ENCODE measurements around the gene WAC. TPM values are rescaled to one million over a fixed set of nuclear protein-coding genes. Genes with fewer than 3 reads are reported as not detected.
A peak's percentile ranks its signal among the peaks of the same experiment; 100 is the strongest.

The WAC gene
- total and polyA plus RNA-seq, 2 of the 13 experiments (the other 11 are each of a cell fraction or from before 2014, with no cell fraction given): 69.1 to 96.2 TPM

DNA sequence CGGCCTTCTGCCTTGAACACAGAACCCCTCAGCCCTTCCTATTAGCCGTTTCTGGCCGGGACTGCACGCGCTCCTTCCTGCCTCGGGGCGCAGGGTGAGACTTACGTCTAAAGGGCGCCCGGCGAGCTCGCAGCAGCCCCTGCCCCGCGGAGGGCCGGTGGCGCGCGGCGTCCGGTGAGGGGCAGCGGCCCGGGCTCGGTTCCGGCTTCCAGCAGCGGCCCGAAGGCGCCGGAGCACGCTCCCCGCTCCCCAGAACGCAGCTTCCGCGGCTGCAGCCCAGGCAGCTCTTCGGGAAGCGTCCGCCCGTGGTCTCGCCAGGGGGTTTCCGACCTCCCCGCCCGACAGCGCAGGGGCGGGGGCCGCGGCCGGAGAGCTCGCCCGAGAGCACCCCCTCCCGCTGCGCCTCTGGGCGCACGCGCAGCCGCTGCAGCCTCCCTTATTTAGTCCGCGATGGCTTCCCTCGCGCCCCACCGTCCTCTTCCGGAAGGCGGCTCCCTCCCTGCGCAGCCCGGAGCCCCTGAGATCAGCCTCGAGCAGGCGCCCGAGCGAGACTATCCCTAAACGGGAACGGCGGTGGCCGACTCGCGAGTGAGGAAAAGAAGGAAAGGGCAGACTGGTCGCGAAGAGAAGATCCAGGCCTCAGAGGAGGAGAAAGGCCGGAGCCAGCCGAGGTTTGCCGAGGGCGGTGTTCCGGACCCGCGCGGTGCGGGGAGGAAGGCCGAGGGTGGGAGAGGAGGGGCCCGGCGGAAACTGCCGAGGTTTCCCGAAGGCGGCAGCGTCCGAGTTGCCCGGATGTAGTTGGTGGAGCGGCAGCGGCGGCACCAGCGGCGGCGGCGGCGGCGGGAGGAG lies at the start of gene WAC (continued):
- TF ChIP-seq, protein P1, sequence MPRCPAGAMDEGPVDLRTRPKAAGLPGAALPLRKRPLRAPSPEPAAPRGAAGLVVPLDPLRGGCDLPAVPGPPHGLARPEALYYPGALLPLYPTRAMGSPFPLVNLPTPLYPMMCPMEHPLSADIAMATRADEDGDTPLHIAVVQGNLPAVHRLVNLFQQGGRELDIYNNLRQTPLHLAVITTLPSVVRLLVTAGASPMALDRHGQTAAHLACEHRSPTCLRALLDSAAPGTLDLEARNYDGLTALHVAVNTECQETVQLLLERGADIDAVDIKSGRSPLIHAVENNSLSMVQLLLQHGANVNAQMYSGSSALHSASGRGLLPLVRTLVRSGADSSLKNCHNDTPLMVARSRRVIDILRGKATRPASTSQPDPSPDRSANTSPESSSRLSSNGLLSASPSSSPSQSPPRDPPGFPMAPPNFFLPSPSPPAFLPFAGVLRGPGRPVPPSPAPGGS (CRISPR knock-in tag; IDR thresholded peaks at IDR 0.05): peak; percentile 88; the same call in 1 of the 2 replicates
- no peak; the same call in 1 of the 2 replicates for TF ChIP-seq TOE1 (CRISPR knock-in tag; IDR thresholded peaks at IDR 0.05)
- TF ChIP-seq MXI1 (IDR thresholded peaks at IDR 0.05; ENCODE audit: borderline replicate concordance, low read depth, low read length): no peak
- TF ChIP-seq ZNF3 (CRISPR knock-in tag; IDR thresholded peaks at IDR 0.05): 0 out of 2 replicates have a peak, but pooled peaks have one; percentile 30
- TF ChIP-seq ZBTB38 (CRISPR knock-in tag; IDR thresholded peaks at IDR 0.05): no peak; the same call in 1 of the 2 replicates
- TF ChIP-seq ZIK1 (CRISPR knock-in tag; IDR thresholded peaks at IDR 0.05; ENCODE audit: borderline replicate concordance, low read depth): no peak; the same call in none of the 2 replicates
- TF ChIP-seq AKAP8 (CRISPR knock-in tag; IDR thresholded peaks at IDR 0.05): no peak
- 0 out of 2 replicates have a peak, but pooled peaks have one; percentile 49 for TF ChIP-seq ZNF616 (CRISPR knock-in tag; IDR thresholded peaks at IDR 0.05; ENCODE audit: low read depth)
- no peak for TF ChIP-seq MAFK (conservative IDR thresholded peaks at IDR 0.05 in 1 of 2, IDR thresholded peaks at IDR 0.05 in 1 of 2; ENCODE audit: low read length in 2 of 2)
- TF ChIP-seq, protein P2, sequence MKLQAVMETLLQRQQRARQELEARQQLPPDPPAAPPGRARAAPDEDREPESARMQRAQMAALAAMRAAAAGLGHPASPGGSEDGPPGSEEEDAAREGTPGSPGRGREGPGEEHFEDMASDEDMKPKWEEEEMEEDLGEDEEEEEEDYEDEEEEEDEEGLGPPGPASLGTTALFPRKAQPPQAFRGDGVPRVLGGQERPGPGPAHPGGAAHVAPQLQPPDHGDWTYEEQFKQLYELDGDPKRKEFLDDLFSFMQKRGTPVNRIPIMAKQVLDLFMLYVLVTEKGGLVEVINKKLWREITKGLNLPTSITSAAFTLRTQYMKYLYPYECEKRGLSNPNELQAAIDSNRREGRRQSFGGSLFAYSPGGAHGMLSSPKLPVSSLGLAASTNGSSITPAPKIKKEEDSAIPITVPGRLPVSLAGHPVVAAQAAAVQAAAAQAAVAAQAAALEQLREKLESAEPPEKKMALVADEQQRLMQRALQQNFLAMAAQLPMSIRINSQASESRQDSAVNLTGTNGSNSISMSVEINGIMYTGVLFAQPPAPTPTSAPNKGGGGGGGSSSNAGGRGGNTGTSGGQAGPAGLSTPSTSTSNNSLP (IDR thresholded peaks at IDR 0.05; ENCODE audit: low read depth, low read length): peak; percentile 18; the same call in 1 of the 2 replicates
- no peak for TF ChIP-seq ZSCAN12 (CRISPR knock-in tag; IDR thresholded peaks at IDR 0.05)
- no peak; the same call in 1 of the 2 replicates for TF ChIP-seq XBP1 (CRISPR knock-in tag; IDR thresholded peaks at IDR 0.05)
- peak; percentile 29; the same call in 1 of the 2 replicates for TF ChIP-seq ZSCAN30 (CRISPR knock-in tag; IDR thresholded peaks at IDR 0.05)
- no peak for TF ChIP-seq ZNF562 (CRISPR knock-in tag; IDR thresholded peaks at IDR 0.05; ENCODE audit: borderline replicate concordance)
- TF ChIP-seq, protein P3, sequence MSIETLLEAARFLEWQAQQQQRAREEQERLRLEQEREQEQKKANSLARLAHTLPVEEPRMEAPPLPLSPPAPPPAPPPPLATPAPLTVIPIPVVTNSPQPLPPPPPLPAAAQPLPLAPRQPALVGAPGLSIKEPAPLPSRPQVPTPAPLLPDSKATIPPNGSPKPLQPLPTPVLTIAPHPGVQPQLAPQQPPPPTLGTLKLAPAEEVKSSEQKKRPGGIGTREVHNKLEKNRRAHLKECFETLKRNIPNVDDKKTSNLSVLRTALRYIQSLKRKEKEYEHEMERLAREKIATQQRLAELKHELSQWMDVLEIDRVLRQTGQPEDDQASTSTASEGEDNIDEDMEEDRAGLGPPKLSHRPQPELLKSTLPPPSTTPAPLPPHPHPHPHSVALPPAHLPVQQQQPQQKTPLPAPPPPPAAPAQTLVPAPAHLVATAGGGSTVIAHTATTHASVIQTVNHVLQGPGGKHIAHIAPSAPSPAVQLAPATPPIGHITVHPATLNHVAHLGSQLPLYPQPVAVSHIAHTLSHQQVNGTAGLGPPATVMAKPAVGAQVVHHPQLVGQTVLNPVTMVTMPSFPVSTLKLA (IDR thresholded peaks at IDR 0.05): no peak
- no peak for TF ChIP-seq NFYB (CRISPR knock-in tag; IDR thresholded peaks at IDR 0.05)
- TF ChIP-seq SMARCE1 (IDR thresholded peaks at IDR 0.05; ENCODE audit: borderline replicate concordance): no peak
- TF ChIP-seq, protein P4, sequence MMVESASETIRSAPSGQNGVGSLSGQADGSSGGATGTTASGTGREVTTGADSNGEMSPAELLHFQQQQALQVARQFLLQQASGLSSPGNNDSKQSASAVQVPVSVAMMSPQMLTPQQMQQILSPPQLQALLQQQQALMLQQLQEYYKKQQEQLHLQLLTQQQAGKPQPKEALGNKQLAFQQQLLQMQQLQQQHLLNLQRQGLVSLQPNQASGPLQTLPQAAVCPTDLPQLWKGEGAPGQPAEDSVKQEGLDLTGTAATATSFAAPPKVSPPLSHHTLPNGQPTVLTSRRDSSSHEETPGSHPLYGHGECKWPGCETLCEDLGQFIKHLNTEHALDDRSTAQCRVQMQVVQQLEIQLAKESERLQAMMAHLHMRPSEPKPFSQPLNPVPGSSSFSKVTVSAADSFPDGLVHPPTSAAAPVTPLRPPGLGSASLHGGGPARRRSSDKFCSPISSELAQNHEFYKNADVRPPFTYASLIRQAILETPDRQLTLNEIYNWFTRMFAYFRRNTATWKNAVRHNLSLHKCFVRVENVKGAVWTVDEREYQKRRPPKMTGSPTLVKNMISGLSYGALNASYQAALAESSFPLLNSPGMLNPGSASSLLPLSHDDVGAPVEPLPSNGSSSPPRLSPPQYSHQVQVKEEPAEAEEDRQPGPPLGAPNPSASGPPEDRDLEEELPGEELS (CRISPR knock-in tag; IDR thresholded peaks at IDR 0.05): 0 out of 2 replicates have a peak, but pooled peaks have one; percentile 36
- TF ChIP-seq ARID2 (CRISPR knock-in tag; IDR thresholded peaks at IDR 0.05; ENCODE audit: borderline replicate concordance): no peak
- peak; percentile 86 for TF ChIP-seq GATAD1 (CRISPR knock-in tag; IDR thresholded peaks at IDR 0.05)
- TF ChIP-seq, protein P5, sequence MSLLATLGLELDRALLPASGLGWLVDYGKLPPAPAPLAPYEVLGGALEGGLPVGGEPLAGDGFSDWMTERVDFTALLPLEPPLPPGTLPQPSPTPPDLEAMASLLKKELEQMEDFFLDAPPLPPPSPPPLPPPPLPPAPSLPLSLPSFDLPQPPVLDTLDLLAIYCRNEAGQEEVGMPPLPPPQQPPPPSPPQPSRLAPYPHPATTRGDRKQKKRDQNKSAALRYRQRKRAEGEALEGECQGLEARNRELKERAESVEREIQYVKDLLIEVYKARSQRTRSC (CRISPR knock-in tag; IDR thresholded peaks at IDR 0.05; ENCODE audit: low read depth): no peak; the same call in 1 of the 2 replicates
- TF ChIP-seq CCDC6 (CRISPR knock-in tag; IDR thresholded peaks at IDR 0.05): peak; percentile 69; the same call in 1 of the 2 replicates
- no peak for TF ChIP-seq ZNF160 (CRISPR knock-in tag; IDR thresholded peaks at IDR 0.05)
